Glomerular visceral epithelial cell (primary cell): ENCODE data around the gene MDFIC.

ENCODE experiments used
- DNase-seq: peaks from one replicate; pipeline ENCODE4 v3.0.0-alpha.2; 2016; ENCODE audit errors: extremely low spot score

The MDFIC gene

GRCh38 chr7:114997487-114998404 is 75.9 kb downstream of the MDFIC start:
- no peak for DNase-seq

DNA sequence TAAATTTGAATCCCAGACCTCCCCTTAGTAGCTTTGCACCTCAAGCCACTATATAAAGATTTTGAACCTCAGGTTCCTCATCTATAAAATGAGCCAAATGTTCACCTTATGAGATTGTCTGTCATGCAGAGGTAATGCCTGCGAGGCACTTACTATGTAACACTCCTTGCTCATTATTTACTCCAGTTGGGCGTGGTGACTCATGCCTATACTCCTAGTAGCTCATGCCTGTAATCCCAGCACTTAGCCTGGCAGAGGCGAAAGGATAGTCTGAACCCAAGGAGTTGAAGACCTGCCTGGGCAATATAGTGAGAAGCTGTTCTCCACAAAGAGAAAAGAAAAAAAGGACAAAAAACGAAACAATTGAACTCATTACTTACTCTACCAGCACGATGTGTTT is 82.2 kb downstream of the MDFIC start:
- no peak for DNase-seq

GRCh38 chr7:115005251-115005650 is 83.4 kb downstream of the MDFIC start:
- no peak for DNase-seq

DNA sequence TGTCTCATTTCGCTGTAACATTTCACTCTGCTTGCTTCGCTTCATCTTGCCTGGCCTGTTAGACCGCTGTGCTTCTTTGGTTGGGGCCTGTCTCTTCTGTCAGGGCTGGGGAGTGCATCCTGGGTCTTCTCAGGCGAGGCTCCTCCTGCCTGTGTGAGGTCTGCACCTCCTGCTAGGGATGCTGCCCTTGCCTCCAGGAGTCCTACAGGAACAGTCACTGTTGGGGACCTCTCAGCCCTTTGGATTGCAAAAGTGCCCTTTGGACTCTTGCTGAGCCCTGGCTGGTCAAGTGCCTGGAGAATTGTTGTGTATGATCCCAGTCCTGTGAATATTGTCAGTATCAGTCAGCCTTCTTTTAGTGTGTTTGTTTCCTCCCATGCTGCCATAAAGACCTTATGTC is 84.1 kb downstream of the MDFIC start:
- DNase-seq, result no peak

GRCh38 chr7:115007751-115008150 is 85.9 kb downstream of the MDFIC start:
- DNase-seq, result no peak

DNA sequence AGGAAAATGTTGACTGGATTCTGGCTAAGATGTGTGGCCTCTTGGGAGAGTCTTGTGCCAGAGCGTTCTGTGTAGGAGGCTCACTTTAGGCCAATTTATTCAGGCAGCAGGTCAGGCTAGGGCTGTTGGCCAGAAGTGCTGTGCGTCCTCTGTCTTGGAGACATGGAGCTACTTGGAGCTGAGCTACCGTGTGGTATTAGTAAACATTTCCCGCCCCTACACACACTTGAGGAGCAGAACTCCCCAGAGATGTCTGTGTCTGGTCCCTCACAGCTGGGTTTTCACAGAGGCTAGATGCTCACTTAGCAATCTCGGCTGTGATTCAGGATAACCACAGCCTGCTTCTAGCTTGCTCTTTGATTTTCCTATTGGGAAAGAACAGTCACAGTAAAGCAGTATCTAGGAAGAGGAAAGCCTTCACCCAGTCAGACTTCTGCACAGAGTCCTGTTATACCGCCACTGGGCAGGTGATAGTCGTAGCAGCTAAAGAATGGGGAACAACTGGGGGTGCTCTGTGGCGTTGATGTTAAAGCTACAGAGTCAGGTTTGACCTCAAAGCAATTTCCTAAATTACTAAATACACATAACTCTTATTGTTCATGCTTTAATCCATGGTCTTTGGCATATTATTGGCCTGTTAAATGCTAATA is 86.7 kb downstream of the MDFIC start:
- no peak for DNase-seq

GRCh38 chr7:115009139-115009538 is 87.2 kb downstream of the MDFIC start:
- DNase-seq, result no peak

DNA sequence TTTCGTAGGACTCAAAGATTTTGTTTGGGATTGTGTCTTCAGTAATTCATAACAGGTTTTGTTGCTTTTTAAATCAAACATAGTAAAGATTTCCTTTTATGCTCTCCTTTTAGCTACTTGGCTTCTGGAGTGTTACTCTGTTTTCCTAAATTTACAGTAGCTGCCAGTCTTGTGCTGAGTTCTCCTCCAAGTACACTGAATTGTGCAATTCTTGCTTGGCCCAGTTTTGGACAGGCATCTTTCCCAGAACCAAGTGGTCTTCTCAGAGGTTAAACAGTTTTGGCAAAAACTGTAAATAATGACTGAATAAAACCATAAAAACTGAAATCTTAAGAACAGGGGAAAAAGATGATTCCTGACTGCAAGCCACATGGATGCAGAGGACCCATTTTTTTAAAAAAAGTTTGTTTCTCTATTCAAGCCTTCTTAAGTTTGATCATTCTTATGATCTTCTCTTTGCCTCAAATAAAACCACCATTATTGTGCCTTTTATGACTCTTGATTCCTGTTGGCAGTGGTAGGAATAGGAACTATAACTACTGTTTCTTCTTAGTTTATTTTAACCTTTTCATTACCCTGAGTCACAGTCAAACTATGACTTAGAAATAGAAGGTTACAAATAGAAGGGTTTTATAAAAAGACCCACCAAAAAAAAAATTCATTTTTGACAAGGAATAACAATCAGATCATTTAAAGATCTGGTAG is 88.0 kb downstream of the MDFIC start:
- no peak for DNase-seq

DNA sequence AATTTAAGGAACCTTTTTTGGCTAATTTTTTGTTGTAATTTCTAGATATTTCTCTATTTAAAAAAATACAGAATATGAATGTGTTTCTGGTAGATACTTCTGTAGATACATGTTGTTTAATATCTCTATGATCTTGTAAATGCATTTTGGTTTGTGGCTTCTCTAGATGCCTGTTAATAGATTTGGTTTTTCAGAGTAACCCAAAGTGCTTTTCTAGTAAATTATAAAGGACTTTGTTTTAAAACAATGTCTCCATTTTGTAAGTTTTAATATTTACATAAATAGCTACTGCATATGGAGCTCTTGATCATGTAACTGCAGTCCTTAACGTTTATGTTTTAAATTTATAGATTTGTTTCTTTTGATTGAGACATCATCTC is 88.5 kb downstream of the MDFIC start:
- DNase-seq, result no peak

DNA sequence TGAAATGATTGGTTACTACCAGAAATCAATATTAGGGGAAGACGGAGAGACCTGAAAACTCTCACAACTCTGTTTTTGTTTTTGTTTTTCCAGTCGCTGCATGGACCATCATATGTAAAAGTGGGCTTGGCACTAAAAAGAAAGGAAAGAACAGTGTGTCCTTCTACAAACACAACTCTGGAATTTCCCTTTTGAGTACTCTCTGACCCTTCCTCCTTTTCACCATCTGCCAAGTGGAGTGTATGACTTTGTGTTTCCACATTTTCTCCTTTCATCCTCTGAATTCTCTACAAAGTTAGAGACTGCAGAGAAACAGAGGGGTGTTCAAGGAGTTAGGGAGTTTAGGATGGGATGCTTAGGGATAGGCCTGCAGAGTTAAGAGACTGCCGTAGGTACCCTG is 92.0 kb downstream of the MDFIC start:
- no peak for DNase-seq

- DNase-seq, result no peak
Observed at GRCh38 chr7:115014794-115015193, 92.9 kb downstream of the MDFIC start.

DNA sequence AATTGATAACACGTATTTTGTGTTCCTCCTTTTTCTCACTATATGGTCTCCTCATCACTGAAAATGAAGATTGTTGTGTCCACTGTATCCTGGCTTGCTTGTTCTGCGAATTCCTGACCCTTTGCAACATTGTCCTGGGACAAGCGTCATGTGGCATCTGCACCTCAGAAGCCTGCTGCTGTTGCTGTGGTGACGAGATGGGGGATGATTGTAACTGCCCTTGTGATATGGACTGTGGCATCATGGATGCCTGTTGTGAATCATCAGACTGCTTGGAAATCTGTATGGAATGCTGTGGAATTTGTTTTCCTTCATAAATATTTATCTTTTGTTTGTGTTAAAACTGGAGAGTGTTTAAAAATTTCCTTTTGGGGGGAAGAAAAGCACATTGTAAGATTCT is 93.7 kb downstream of the MDFIC start:
- no peak for DNase-seq

DNA sequence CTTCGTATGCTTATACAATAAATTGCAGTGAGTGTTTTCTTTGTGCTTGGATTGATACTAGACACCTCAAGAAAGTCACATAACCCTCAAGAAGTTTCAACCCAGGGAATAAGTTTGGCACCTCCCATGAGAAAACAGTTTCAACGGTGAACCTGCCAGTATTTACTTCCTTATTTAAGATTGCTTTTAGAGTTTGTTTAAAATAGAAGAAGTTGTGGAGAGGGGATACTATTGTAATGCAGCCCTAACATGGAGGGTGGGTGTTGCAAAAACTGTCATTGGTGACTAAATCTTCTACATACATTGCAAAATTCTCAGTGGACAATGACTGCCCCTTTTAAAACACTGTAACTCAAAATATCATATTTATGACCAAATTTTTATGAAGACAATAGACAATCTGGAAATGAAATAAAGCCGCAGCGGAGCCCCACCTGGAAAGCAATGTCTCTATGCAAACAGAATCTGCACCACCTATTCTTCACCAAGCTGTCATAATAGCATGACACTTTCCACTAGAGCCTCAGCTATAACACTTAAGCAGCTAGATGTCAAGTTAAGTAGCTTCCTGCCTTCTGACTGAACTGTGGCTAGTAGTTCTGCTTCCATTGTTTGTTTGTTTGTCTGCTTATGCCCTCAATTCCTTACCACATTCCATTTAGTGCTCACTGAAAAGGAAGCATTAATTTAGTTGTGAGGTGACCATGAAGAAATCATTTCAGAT is 98.2 kb downstream of the MDFIC start:
- no peak for DNase-seq

DNA sequence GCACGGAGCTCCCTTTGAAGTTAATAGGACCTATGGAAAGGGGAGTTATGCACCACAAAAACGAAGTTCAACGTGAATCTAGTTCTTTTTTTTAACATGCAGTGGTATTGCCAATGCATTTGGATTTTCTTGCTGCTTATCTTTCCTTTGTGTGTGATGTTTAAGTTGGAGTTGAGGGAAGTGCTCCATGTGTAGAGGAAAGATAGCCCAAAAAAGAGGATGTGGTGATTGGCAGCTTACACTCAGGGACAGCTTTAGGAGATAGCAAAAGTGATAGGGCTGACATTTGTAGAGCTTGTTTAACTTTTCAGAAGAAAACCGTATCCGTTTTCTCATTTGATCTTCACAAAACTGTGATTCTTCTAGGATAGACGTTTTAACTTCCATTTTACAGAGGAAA is 101.3 kb downstream of the MDFIC start:
- DNase-seq, result no peak

DNA sequence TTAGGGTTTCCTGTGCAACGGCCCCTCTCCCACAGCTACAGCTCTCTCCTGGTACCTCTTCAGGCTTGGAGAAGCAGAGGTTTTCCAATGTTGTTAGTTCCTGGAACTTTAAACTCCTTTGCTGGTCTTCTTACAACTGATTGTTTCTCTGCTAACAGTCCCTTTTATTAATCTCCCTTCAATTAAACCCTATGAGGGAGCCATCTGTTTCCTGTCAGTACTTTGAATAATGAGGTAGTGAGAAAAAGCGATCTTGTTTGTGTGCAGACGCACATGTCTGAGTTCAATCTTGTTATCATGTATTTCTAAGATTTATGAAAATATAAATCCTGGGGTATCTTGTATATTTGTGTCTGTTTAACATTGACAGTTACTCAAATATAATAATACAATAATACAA is 102.4 kb downstream of the MDFIC start:
- DNase-seq, result no peak

DNA sequence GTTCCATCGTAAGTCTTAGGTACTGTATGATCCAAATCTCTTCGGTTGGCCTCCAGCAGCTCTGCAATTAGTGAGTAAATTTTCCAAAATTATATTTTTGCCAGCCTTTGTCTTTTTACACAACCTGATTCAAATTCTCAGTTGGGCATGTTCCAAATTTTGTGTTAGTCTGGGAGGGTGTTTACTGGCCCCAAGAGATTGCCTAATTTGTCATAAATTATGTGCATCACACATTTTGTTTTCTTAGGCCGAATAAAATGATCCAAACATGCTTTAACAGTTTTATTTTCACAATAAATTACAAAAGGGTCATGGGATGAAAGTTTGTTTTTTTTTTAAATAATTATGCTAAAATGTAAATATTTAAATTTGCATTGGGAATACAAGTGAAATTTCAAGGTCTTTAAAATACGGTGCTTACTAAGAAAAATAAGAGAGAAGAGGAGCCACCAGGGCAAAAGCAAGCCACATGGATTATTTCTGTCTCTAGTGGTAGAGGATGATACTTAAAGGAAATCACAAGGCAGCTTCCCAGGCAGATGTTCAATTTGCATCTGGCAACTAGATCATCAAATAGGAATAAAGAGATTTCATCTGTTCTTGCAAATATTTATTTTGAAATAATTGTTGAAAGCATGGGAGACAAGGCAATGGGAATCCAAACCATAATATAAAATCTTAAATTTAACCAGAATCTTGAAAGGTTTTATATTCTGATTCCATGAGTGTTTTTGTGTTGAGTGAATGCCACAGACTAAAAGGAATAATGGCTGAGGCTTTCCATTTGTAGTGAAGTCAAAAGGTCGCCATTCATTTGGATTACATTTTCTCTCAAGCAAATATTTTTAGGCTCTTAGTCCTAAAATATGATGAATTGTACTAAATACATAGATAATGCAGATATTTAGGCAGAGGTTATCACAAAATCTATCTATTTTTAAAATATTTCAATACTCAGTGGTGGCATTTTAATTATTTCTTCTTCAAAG is 111.1 kb downstream of the MDFIC start:
- DNase-seq, result no peak

DNA sequence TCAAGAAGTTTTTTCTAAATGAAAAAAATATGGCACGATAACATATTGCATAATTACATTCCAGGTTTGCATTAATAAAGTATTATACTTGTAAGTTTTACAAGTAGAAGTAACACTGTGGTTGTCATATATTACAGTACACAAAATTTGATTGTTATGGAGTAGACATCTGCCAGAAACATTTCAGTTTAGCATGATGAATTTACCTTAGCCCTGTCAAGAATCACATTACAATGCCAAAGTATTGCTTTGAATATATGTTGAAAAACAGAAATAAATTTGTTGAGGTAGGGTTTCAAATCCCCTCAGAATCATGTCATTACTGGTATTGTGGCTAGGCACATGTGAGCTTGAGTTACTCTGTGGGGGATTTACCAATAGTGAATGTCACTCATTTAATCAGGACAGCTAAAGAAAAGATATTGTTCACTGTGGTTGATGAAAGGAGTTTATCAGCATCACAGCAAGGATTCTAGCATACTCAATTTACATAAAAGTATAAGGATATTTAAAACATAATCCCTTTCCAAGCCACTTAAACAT is 112.1 kb downstream of the MDFIC start:
- no peak for DNase-seq

- no peak for DNase-seq
Observed at GRCh38 chr7:115034515-115034914, 112.6 kb downstream of the MDFIC start.

GRCh38 chr7:115037128-115037802 is 115.4 kb downstream of the MDFIC start:
- DNase-seq, result no peak

DNA sequence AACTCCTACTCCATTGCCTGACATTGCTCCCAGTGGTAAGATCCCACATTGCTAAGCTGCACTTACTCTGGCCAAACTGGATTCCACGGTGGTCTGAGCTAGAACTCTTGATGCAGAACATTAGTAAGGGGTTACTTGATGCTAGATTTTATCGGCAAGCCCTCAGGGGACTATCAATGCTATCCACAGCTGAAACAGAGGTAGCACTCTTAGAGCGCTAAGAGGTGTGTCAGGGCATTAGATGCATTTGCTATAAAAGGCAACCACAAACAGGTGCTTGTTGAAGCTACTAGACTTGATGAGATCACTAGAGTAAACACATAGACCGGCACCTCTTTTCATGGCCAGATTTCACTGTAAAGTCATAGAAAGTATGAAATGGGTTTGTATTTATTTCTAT is 116.3 kb downstream of the MDFIC start:
- DNase-seq, result no peak
